Hepatocyte (in vitro differentiated cells): ENCODE results near the gene OOSP1. TPM values are rescaled to one million over a fixed set of nuclear protein-coding genes. Genes with fewer than 3 reads are reported as not detected.

Experiments used
- DNase-seq: peaks from one replicate; pipeline ENCODE4 v3.0.0-alpha.2; 2016; ENCODE audit warnings: low spot score
- H2AFZ ChIP-seq: fragments of 200-600 bp; sonication (generic); 2 replicates; pipeline ENCODE4 v1.6.0; 2016; ENCODE audit warnings: antibody characterized with exemption, mild to moderate bottlenecking
- H3K27ac ChIP-seq: fragments of 200-600 bp; sonication (generic); 2 replicates; pipeline ENCODE4 v1.5.1; 2016; ENCODE audit warnings: mild to moderate bottlenecking
- H3K27me3 ChIP-seq: fragments of 200-600 bp; sonication (generic); 2 replicates; pipeline ENCODE4 v1.6.1; 2016
- H3K36me3 ChIP-seq: fragments of 200-600 bp; sonication (generic); replicated peaks from 2 replicates; pipeline ENCODE4 v1.5.1; 2016; ENCODE audit warnings: low read depth; ENCODE audit not compliant: insufficient read depth
- H3K4me1 ChIP-seq: fragments of 200-600 bp; sonication (generic); 2 replicates; pipeline ENCODE4 v1.5.1; 2016; ENCODE audit warnings: mild to moderate bottlenecking, moderate library complexity; ENCODE audit not compliant: insufficient read depth
- H3K4me2 ChIP-seq: fragments of 200-600 bp; sonication (generic); 2 replicates; pipeline ENCODE4 v1.6.0; 2016
- H3K4me3 ChIP-seq: fragments of 200-600 bp; sonication (generic); 2 replicates; pipeline ENCODE4 v1.5.1; 2016; ENCODE audit warnings: mild to moderate bottlenecking
- H3K79me2 ChIP-seq: fragments of 200-600 bp; sonication (generic); 2 replicates; pipeline ENCODE4 v1.6.0; 2017; ENCODE audit warnings: mild to moderate bottlenecking
- H3K9me2 ChIP-seq: fragments of 200-600 bp; sonication (generic); replicated peaks from 2 replicates; pipeline ENCODE4 v1.6.0; 2017; ENCODE audit warnings: mild to moderate bottlenecking; ENCODE audit not compliant: insufficient read depth
- H3K9me3 ChIP-seq: fragments of 200-600 bp; sonication (generic); 2 replicates; pipeline ENCODE4 v1.5.1; 2016; ENCODE audit warnings: low read depth, mild to moderate bottlenecking
- H4K20me1 ChIP-seq: fragments of 200-600 bp; sonication (generic); 2 replicates; pipeline ENCODE4 v1.6.0; 2016; ENCODE audit warnings: mild to moderate bottlenecking; ENCODE audit not compliant: insufficient read depth, poor library complexity, severe bottlenecking
- EZH2 ChIP-seq: fragments of 200-600 bp; sonication (generic); IDR thresholded peaks from 2 replicates; pipeline ENCODE4 v1.6.1; 2016; ENCODE audit warnings: antibody characterized with exemption, mild to moderate bottlenecking, borderline replicate concordance
- EZH2phosphoT487 ChIP-seq: fragments of 200-600 bp; sonication (generic); IDR thresholded peaks from one replicate; pipeline ENCODE4 v1.6.1; 2018; ENCODE audit warnings: antibody characterized with exemption, mild to moderate bottlenecking, low read depth, moderate library complexity; ENCODE audit not compliant: unreplicated experiment, severe bottlenecking
- WGBS: methylation state at CpG from one replicate; pipeline ENCODE4 v1.1.6; 2016; ENCODE audit warnings: low lambda C conversion rate; ENCODE audit errors: missing lambda C conversion rate; 5-methylcytosine and 5-hydroxymethylcytosine counted together
- polyA plus RNA-seq: library from polyadenylated mRNA; unstranded; fragments of >200 nt; fragmentation: Nextera tagmentation; extraction: Ambion mirVana; gene quantifications from 2 replicates; pipeline ENCODE4 v1.2.1, GENCODE V29; 2016
- total RNA-seq: library from RNA; depleted of rRNA; stranded (reverse); fragments of >200 nt; gene quantifications from 2 replicates; pipeline ENCODE4 v1.2.3, GENCODE V29; 2014
- TF ChIP-seq, protein P1 (sequence below): fragments of 200-600 bp; sonication (generic); IDR thresholded peaks from 2 replicates; pipeline ENCODE4 v1.5.1; 2016; ENCODE audit warnings: antibody characterized with exemption, mild to moderate bottlenecking; ENCODE audit not compliant: poor library complexity

Gene OOSP1
- total and polyA plus RNA-seq, 2 experiments from 2014 or later, result not detected

DNA sequence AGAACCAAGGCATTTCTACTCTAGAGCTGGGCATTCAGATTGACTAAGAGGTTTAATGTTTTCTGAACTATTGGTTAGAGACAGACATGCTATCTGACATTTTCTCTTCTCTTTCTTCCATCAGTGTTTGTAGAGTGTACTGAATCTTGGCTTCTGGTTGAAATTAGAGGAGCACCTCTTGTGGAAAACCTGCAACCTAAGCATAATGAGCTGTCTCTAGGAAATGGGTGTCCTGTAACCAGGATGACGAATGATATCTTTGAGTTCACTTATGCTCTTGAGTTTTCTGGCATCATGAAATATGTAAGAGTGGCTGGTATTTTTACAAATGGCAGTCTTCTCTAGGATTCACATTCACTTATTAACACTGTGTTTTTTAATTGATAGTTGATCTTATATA, 45.0 kb downstream of the OOSP1 start:
- H3K9me2 ChIP-seq, result no peaks in the 10 kb centered on the region
- TF ChIP-seq EZH2phosphoT487 (no peak), EZH2 (no peak)
- TF ChIP-seq, protein P1, sequence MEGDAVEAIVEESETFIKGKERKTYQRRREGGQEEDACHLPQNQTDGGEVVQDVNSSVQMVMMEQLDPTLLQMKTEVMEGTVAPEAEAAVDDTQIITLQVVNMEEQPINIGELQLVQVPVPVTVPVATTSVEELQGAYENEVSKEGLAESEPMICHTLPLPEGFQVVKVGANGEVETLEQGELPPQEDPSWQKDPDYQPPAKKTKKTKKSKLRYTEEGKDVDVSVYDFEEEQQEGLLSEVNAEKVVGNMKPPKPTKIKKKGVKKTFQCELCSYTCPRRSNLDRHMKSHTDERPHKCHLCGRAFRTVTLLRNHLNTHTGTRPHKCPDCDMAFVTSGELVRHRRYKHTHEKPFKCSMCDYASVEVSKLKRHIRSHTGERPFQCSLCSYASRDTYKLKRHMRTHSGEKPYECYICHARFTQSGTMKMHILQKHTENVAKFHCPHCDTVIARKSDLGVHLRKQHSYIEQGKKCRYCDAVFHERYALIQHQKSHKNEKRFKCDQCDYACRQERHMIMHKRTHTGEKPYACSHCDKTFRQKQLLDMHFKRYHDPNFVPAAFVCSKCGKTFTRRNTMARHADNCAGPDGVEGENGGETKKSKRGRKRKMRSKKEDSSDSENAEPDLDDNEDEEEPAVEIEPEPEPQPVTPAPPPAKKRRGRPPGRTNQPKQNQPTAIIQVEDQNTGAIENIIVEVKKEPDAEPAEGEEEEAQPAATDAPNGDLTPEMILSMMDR, result no peak
- no peak for DNase-seq
- H3K79me2 ChIP-seq, result no peaks in the 10 kb centered on the region
- no peak overlapping the region for H3K4me3 ChIP-seq
- no peaks in the 10 kb centered on the region for H3K9me3 ChIP-seq
- H4K20me1 ChIP-seq, result no peaks in the 10 kb centered on the region
- 53% methylated on average over 1 of the region's 1 CpG for WGBS
- no peak overlapping the region for H3K27ac ChIP-seq
- no peaks in the 10 kb centered on the region for H3K27me3 ChIP-seq
- no peaks in the 10 kb centered on the region for H3K36me3 ChIP-seq
- H3K4me1 ChIP-seq, result no peaks in the 10 kb centered on the region
- H3K4me2 ChIP-seq, result no peak overlapping the region
- no peak overlapping the region for H2AFZ ChIP-seq

DNA sequence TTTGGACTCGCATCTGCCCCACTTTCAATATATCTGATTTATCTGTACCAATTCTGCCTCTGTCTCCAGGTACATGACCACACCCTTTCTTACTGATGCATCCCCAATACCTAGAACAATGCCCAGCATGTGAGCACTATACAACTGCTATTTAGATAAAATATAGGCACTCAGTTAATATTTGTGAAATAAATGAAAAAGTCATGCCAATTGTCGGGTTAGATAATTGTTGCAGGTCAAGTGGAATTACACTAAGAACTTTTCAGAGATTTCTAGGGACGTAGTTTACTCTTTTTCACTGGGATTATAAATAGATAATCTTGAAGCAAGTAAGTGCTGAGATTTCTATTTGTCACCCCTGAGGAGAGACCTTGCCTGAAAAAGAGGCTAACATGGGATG, 46.1 kb downstream of the OOSP1 start:
- H3K9me3 ChIP-seq, result no peaks in the 10 kb centered on the region
- H2AFZ ChIP-seq, result no peak overlapping the region
- 81% methylated on average over 3 of the region's 3 CpGs for WGBS
- no peak for TF ChIP-seq EZH2
- no peak for TF ChIP-seq EZH2phosphoT487
- TF ChIP-seq, protein P1, result no peak
- no peak overlapping the region for H3K4me2 ChIP-seq
- H3K9me2 ChIP-seq, result no peaks in the 10 kb centered on the region
- H3K27ac ChIP-seq, result no peak overlapping the region
- no peaks in the 10 kb centered on the region for H3K36me3 ChIP-seq
- H3K27me3 ChIP-seq, result no peaks in the 10 kb centered on the region
- no peaks in the 10 kb centered on the region for H4K20me1 ChIP-seq
- H3K4me1 ChIP-seq, result no peaks in the 10 kb centered on the region
- no peak overlapping the region for H3K4me3 ChIP-seq
- no peaks in the 10 kb centered on the region for H3K79me2 ChIP-seq
- no peak for DNase-seq

DNA sequence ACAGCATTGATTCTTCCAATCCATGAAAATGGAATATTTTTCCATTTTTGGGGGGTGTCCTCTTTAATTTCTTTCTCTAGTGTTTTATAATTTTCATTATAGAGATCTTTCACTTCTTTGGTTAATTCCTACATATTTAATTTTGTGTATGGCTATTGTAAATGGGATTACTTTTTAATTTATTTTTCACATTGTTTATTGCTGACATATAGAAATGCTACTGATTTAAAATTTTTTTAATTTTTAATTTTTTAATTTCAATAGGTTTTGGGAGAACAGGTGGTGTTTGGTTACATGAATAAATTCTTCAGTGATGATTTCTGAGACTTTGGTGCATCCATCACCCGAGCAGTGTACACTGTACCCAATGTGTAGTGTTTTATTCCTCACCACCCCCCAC, 52.2 kb downstream of the OOSP1 start:
- Histone ChIP-seq H3K79me2 (no peaks in the 10 kb centered on the region), H3K4me2 (no peak overlapping the region), H2AFZ (no peak overlapping the region), H3K36me3 (no peaks in the 10 kb centered on the region), H3K9me2 (no peaks in the 10 kb centered on the region), H3K9me3 (no peaks in the 10 kb centered on the region), H4K20me1 (no peaks in the 10 kb centered on the region), H3K4me1 (no peaks in the 10 kb centered on the region), H3K27ac (no peak overlapping the region), H3K4me3 (no peak overlapping the region), H3K27me3 (no peaks in the 10 kb centered on the region)
- TF ChIP-seq EZH2 (no peak), EZH2phosphoT487 (no peak)
- TF ChIP-seq, protein P1, result no peak
- DNase-seq, result no peak
- WGBS, result 47% methylated on average over 1 of the region's 1 CpG

DNA sequence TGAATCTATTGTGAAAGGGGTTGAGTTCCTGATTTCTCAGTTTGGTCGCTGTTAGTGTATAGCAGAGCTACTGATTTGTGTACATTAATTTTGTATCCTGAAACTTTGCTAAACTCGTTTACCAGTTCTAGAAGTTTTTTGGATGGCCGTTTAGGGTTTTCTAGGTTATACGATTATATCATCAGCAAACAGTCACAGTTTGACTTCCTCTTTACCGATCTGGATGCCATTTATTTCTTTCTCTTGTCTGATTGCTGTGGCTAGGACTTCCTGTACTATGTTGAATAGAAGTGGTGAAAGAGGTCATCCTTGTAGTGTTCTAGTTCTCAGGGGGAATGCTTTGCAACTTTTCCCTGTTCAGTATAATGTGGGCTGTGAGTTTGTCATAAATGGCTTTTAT, 54.2 kb downstream of the OOSP1 start:
- no peaks in the 10 kb centered on the region for H3K36me3 ChIP-seq
- H3K79me2 ChIP-seq, result no peaks in the 10 kb centered on the region
- H3K4me1 ChIP-seq, result no peaks in the 10 kb centered on the region
- no peak overlapping the region for H3K4me3 ChIP-seq
- no peak overlapping the region for H2AFZ ChIP-seq
- H3K27ac ChIP-seq, result no peak overlapping the region
- H3K27me3 ChIP-seq, result no peaks in the 10 kb centered on the region
- H3K9me2 ChIP-seq, result no peaks in the 10 kb centered on the region
- no peaks in the 10 kb centered on the region for H3K9me3 ChIP-seq
- no peak for TF ChIP-seq EZH2
- TF ChIP-seq, protein P1, result no peak
- TF ChIP-seq EZH2phosphoT487, result no peak
- H4K20me1 ChIP-seq, result no peaks in the 10 kb centered on the region
- WGBS, result 75% methylated on average over 5 of the region's 5 CpGs
- no peak overlapping the region for H3K4me2 ChIP-seq
- DNase-seq, result no peak
